Adrenal gland (tissue), 5 donors: ENCODE results near the gene MAGT1.

Experiments used
- CTCF ChIP-seq, 6 experiments: fragments of 450-650 bp in 4 of 6; fragments of 200-600 bp in 2 of 6; sonication (generic) in 1 of 6; IDR thresholded peaks; 1 replicate in 5 of 6; 2 replicates in 1 of 6; pipeline versions ENCODE4 v1.5.1 to v1.8.0; 2016 to 2021; ENCODE audit warnings: antibody characterized with exemption in 6 of 6, mild to moderate bottlenecking in 2 of 6, moderate library complexity in 1 of 6
- POLR2A ChIP-seq, 2 donors: fragments of 450-650 bp; IDR thresholded peaks; one replicate each; pipeline ENCODE4 v1.6.1; 2017; ENCODE audit warnings: antibody characterized with exemption in 2 of 2, mild to moderate bottlenecking in 2 of 2, moderate library complexity in 1 of 2
- donor health status: DM: no; HTN: no; CAD: no.

DNA sequence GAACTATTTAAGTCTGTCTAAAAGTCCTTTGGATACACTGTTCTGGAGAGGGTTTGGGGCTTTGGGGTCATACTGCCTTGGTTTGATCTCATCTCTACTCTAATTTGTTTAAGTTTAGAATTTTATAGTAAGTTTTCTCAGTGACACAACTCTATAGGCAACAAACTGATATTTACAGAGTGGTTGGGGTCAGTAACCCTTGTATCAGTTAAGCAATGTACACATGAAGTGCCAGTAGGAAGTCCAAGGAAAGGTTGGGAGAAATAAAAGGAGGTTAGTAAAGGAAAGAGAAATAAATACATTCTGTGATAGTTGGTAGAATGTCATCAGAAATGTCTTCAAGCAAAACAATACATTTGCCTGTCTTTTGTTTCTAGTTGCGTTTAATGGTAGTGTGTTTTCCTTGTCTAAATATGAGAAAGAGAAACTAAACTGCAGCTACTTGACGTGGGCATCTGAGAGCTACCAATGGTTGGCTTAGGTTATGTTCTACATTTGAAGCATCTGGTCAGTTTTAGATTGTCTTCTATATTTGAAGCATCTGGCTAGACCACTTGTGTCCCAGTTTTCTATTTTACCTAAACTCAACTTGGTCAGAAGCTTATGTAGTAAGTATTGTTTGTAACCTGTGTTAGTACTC is 22.2 kb upstream of the MAGT1 start:
- TF ChIP-seq CTCF (IDR thresholded peaks at IDR 0.05) (no peak), POLR2A (IDR thresholded peaks at IDR 0.05) (no peak)
